ENCODE measurements around the gene SCAMP5. TPM values are rescaled to one million over a fixed set of nuclear protein-coding genes. Genes with fewer than 3 reads are reported as not detected.

Gene SCAMP5
- total RNA-seq, 1 experiment from 2014 or later = 15.0 TPM

DNA sequence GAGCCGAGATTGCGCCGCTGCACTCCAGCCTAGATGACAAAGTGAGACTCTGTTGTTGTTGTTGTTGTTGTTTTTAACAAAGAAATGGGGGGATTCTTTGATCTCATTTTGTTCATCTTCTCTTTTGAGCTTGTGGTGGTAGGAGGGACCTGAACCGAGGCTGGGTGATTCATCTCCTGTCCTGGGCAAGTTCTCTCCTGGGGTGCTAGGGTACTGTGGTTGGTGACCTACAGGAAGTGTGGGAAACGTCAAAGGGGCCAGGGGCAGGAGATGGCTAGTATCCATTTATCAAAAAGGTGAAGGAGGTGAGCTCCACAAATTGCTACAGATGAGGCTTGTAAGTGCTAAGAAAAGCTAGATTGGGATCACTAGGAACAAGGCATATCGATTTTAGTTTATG is 42.3 kb downstream of the SCAMP5 start:
- in situ Hi-C loops (cut with HindIII; ENCODE audit: low sequenced_read_pairs) = no loop called here
- no peak for DNase-seq (ENCODE audit: low spot score)

DNA sequence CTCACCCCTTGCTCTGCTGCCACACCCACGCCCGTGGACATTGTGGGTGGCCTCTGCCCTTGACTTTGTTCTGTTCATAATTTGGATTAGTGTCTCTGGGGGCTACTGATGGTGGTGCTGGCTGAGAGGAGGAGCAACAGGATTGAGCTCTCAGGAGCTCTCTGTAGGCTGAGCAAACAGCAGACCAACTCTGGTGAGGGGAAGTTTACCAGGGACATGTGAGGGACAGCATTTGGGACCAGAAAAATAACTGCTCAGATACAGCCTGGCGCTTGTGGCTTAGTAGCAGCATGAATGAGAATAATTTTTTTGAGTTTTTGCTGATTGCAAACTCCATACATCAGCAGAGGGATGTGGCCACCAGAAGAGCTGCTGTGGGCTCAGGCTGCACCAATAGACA is 42.9 kb downstream of the SCAMP5 start:
- DNase-seq (ENCODE audit: low spot score) = no peak
- in situ Hi-C loops (cut with HindIII; ENCODE audit: low sequenced_read_pairs) = no loop called here

DNA sequence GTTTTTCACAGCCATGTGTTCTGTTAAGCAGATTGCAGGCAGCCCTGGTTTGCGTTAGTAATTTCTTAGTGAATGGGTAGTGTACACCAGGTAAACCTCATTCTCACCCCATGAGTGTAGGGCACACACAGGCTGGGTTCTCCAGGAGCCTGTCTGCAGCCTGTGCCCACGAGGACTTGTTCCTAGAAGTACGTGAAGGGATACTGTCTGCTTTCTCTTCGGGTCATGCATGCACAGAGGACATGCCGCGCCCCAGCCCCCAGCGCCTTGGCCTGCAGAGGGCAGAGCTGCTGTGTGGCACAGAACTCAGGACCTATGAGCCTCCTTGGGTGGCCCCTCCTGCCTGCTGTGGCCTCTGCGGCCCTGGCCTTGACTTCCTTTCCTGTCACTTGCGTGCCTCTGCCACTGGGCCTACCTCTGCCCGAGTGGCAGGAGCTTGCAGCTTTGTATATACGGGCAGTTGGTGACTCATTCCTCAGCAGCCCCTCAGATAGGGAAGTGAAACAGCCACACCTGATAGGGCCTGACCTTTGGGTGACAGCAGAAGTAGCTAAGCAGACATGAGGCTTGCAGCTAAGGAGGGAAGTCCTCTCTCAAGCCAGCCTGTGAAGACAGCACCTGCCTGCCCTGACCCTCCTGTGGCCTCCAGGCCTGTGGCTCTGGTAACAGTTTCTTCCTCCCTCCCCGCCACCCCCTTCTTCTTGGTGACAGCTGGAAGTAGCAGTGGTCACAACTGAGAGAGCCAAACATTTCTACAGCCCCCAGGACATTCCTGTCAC is 47.6 kb downstream of the SCAMP5 start:
- in situ Hi-C loops (cut with HindIII; ENCODE audit: low sequenced_read_pairs) = no loop called here
- peak; percentile 13 for DNase-seq (ENCODE audit: low spot score)

DNA sequence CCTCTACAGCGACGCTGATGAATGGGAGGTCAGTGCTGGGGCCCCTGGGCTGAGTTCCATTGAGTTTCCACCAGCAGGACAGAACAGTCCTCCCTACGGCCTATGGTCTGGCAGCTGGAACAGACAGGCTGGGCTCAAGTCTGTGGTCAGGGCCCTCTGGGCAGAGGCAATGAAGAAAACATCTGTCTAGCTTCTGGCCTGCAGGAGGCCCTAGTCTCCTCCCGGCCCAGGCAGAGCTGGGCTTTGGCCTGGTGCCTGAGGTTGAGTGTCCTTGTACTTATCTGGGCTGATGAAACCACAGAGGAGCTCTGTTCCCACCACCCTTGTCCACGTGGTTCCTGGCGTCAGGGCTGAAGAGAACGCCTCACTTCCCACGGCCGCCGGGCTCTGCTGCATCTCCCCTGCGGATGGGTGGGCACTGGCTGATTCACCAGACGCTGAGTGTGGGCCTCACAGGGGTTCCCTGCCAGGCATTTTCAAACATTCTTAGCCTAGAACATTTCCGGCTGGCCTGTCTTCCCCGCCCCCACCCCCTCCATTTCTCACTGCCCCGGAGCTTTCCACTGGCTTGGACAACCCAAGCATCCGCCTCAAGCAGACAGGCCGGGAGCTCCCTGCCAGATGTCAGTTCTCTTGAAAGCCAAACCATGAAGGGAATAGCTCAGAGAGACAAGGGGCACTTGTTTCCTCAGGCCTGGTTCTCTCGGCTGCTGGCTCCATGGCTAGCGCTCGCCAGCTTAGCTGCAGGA is 48.3 kb downstream of the SCAMP5 start:
- in situ Hi-C loops (cut with HindIII; ENCODE audit: low sequenced_read_pairs) = no loop called here
- DNase-seq (ENCODE audit: low spot score) = peak; percentile 29

DNA sequence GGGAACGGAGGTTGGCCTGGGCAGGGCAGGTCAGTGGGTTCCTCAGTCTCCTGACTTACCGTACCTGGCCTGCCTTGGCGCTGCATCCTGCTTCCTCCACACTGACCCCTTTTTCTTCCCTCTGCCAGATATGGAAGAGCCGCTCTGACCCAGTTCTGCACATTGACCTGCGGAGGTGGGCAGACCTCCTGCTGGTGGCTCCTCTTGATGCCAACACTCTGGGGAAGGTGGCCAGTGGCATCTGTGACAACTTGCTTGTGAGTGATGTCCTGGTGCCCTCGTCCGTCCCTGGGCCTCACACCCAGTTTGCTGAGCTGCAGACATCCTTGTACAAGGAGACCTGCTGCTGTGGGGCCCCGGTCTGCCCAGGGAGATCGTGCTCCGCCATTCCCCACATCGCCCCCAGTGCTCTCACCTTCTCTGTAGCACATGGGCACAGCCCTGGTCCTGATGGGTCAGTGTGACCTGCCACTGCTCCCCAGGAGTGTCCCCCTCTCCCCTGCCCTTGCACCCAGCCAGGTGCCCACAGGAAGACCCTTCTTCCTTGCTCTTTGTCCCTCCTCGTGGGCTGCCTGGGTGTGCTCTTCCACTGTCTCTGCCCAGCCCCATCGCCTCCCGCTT is 49.0 kb downstream of the SCAMP5 start:
- in situ Hi-C loops (cut with HindIII; ENCODE audit: low sequenced_read_pairs) = no loop called here
- no peak for DNase-seq (ENCODE audit: low spot score)

DNA sequence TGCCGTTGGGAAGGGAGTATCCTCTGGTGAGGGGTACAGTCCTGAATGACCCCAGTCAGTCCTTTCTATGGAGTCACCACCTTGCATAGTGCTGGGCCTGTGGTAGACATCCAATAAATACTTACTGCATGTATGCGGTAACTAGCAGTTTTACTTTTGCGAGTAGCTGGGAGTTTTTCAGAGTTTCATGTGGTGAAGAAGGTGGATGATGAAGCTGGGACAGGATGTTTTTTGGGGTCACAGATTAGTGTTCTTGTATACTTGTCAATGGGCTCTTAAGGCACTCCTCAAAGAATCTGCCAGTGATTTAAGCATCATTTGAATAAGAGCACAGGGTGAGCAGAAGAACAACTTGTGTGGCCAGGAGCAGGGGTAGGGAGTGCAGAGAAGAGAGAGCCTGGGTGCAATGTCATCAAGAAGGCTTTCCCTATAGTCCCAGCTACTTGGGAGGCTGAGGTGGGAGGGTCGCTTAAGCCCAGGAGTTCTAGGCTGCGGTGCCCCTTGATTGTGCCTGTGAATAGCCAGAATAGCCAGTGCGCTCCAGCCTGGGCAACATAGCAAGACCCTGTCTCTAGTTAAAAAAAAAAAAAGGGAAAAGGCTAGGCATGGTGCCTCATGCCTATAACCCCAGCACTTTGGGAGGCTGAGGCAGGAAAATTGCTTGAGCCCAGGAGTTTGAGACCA is 50.1 kb downstream of the SCAMP5 start:
- in situ Hi-C loops (cut with HindIII; ENCODE audit: low sequenced_read_pairs) = no loop called here
- no peak for DNase-seq (ENCODE audit: low spot score)

DNA sequence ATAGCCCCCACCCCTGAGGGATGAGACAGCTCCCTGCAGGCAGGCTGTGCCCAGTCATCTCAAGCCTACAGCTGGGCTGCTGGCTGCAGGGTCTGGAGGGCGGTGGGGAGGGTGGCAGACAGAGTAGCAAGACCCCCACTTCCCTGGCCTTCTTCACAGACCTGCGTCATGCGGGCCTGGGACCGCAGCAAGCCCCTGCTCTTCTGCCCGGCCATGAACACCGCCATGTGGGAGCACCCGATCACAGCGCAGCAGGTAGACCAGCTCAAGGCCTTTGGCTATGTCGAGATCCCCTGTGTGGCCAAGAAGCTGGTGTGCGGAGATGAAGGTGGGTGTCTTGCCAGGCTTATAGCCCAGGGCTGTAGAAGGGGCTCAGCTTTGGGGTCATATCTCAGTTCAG is 53.0 kb downstream of the SCAMP5 start:
- in situ Hi-C loops (cut with HindIII; ENCODE audit: low sequenced_read_pairs) = no loop called here
- no peak for DNase-seq (ENCODE audit: low spot score)

DNA sequence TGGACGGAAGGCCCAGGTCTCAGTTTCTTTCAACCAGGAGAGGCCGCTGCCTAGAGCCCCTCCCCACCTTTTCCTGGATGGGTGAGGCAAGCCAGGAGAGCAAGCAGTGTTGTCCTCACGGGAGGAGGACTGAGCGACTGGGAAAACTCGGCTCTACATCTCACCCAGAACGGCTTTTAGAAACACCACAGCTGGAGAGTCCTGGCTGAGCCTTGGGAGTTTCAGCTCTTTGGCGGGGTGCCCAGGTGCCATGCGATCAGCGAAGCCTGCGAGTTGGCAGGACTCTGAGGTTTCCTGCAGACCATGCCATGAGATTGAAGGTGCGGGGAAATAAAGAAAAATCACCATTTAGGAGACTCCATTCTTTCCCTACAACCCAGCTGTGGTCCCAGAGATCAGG is 54.0 kb downstream of the SCAMP5 start:
- in situ Hi-C loops (cut with HindIII; ENCODE audit: low sequenced_read_pairs) = no loop called here
- peak; percentile 28 for DNase-seq (ENCODE audit: low spot score)

DNA sequence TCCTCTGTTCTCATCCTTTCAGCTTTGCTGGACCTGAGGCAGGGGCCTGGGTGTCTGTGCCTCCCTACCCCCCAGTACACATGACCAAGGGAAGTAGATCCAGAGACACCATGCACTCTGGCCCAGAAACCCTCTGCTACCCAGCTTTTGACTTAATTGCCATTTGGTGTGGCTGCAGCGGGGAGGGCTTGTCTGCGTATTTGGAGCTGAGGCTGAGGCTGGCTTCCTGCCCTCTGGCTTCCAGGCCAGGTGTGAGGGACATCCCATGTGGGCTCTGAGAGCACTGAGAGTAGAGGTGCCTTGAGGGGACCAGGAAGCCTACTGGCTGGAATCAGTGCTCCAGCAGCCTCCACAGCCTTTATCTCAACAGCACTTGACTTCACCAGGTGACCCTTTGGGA is 54.9 kb downstream of the SCAMP5 start:
- no peak for DNase-seq (ENCODE audit: low spot score)
- in situ Hi-C loops (cut with HindIII; ENCODE audit: low sequenced_read_pairs) = no loop called here

DNA sequence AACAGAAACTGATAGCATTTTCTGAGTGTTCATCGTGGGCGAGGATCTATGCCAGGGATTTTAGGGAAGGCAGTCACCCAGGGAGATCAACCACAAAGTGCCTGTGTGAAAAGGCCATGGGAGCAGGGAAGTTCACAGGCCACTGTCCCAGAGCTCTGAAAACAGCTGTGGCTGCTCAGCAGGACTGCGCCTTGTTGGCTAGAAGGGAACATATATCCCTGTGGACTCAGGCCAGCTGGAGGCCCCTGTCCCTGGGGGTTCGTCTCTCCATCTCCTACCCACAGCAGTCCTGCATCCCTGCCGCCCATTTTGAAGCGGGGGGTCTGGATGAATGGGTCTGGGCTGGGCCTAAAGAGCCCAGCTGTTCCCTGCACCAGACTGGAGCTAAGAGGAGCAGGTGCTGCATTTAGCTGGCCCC is 55.8 kb downstream of the SCAMP5 start:
- DNase-seq (ENCODE audit: low spot score) = no peak

DNA sequence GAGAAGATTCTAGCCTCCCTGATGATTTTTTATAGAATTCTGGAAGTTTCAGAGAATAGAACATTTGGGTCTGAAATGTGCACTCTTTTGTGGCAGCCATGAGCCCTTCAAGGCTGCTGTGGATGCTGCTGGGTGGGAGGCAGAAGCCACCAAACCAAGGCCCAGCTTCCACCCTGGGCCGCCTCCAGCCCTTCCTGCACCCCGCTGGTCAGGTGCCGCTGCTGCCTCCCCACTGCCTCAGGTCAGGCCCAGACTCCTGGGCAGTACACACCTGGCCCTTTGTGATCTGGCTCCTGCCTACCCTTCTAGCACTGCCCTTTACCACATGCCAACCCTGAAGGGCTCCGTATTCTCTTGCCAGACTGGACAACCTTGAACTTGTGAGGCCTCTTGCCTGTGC is 56.3 kb downstream of the SCAMP5 start:
- no peak for DNase-seq (ENCODE audit: low spot score)

More for the DNA sequence above, 55.8 kb downstream of the SCAMP5 start:
- in situ Hi-C loops (cut with HindIII; ENCODE audit: low sequenced_read_pairs) = no loop called here

DNA sequence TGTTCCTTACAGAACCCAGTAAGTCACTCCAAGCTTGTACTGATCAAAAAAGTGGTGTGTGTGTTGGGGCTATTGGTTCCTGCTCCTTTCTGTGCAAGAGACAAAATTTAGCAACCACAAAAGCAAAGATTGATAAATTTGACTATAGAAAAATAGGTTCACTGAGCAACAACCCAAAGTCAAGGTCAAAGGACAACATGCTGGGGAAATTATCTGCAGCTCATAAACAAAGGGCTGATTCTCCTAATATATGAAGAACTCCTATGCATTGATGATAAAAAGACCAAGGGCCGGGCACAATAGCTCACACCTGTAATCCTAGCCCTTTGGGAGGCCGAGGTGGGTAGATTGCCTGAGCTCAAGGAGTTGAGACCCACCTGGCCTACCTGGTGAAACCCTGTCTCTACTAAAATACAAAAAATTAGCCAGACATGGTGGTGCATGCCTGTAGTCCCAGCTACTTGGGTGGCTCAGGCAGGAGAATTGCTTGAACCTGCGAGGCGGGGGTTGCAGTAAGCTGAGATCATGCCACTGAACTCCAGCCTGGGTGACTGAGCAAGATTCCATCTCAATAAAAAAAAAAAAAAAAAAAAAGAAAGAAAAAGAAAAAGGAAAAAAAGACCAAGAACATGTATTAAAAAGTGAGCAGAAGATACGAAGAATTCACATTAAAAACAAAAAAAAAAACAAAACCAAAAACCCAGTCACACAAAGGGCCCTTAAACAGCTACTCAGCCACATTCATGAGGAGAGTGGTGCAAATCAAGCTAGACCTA is 57.8 kb downstream of the SCAMP5 start:
- in situ Hi-C loops (cut with HindIII; ENCODE audit: low sequenced_read_pairs) = no loop called here
- DNase-seq (ENCODE audit: low spot score) = no peak

More for the DNA sequence above, 56.3 kb downstream of the SCAMP5 start:
- in situ Hi-C loops (cut with HindIII; ENCODE audit: low sequenced_read_pairs) = no loop called here

DNA sequence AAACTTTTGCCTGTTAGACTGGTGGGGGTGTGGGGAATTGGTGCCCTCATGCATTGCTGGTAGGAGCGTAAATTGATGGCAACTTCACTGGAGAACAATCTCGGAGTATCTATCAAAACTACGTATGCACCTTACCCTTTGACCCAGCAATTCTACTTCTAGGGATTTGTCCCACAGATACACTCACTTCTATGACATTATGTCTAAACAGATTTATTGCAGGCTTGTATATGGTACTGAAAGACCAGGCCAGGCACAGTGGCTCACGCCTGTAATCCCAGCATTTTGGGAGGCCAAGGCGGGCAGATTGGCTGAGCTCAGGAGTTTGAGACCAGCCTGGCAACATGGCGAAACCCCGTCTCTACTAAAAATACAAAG is 58.4 kb downstream of the SCAMP5 start:
- in situ Hi-C loops (cut with HindIII; ENCODE audit: low sequenced_read_pairs) = no loop called here
- no peak for DNase-seq (ENCODE audit: low spot score)

DNA sequence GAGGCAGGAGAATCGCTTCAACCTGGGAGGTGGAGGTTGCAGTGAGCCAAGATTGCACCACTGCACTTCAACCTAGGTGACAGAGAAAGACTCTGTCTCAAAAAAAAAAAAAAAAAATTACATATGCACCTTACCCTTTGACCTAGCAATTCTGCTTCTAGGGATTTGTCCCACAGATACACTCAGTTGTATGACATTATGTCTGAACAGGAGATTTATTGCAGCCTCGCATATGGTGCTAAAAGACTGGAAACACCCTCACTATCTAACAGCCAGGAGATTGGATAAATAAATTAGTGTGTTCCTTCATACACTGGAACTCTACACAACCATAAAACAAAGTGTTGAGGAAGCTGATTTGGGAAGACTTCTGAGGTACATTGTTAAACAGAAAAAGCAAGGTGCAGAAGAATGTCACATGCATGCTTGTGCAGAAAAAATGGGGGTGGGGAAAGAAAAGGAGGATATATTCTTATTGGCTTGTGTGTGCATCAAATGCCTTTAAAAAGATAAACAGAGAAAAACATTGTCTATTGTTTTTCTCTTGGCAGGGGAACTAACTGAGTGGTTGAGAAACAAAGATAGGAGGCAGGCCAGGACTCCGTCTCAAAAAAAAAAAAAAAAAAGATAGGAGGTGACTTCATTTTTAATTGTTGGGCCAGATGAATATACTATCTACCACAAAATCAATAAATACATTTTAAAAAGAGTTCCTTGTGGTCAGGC is 59.0 kb downstream of the SCAMP5 start:
- in situ Hi-C loops (cut with HindIII; ENCODE audit: low sequenced_read_pairs) = no loop called here
- no peak for DNase-seq (ENCODE audit: low spot score)

DNA sequence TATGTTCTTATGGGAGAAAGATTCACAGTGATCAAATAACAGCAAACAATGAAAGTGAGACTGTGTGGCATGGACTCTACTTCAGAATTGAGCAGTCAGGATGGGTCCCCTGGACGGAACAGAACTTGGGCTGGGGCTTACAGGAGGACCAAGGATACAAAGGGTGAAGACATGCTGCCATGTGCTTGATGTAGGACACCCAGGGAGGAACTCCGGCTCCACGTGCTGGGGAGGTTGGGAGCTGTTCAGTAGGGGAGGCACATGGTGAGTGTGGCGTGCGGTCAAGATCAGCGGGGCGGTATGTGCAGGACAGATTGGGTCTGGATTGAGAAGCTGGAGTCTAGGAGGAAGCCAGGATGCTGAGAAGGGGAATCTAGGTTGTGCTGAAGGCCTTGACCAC is 60.7 kb downstream of the SCAMP5 start:
- in situ Hi-C loops (cut with HindIII; ENCODE audit: low sequenced_read_pairs) = no loop called here
- DNase-seq (ENCODE audit: low spot score) = no peak

DNA sequence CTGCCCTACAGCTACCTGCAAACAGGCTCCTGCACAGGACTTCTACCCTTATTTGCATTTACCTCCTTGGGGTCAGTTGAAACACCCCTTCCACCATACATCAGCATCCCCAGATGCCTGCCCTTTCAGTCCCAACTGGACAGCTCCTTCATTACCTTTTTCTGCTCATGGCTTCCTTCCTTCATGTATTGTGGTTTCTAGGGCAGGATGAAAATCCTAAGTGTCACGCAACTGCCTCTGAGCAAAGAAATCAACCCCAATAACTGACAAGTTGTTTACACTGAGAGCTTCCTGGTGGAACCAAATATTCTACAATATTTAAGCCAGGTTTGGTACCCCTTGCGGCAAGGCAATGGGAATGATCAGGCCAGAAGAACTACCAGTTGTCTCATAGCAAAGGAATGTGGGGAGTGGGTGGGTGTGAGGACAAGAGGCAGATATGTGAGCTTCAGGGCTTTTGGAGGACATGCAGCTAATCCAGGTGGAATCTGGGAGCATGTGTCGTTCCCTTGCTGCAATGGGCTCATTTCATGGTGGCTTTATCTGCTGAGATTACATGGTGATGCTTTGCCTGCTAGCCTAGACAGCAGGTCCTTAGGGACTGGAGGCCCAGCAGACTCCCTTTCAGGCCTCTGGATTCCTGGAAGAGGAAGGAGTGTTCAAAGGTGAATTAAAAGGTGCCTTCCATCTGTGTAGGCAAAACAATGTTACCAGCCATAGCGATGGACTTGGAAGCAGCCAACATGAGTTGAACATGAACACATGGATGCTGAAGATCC is 63.0 kb downstream of the SCAMP5 start:
- in situ Hi-C loops (cut with HindIII; ENCODE audit: low sequenced_read_pairs) = no loop called here

DNA sequence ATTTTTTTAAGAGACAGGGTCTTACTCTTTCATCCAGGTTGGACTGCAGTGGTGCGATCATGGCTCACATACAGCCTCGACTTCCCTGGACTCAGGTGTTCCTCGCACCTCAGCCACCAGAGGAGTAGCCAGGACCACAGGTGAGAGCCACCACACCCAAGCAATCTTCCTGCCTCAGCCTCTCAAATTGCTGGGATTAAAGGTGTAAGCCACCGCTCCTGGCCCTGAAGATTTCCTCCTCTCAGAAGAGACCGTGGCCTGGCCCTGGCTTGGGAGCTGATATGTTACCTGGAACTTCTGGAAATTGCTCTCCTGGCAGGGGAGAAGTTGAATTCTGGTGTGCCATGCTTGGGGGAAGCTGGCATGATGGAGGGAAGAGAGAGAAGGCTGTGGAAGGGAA is 64.2 kb downstream of the SCAMP5 start:
- DNase-seq (ENCODE audit: low spot score) = no peak
- in situ Hi-C loops (cut with HindIII; ENCODE audit: low sequenced_read_pairs) = no loop called here

More for the DNA sequence above, 63.0 kb downstream of the SCAMP5 start:
- DNase-seq (ENCODE audit: low spot score) = no peak

DNA sequence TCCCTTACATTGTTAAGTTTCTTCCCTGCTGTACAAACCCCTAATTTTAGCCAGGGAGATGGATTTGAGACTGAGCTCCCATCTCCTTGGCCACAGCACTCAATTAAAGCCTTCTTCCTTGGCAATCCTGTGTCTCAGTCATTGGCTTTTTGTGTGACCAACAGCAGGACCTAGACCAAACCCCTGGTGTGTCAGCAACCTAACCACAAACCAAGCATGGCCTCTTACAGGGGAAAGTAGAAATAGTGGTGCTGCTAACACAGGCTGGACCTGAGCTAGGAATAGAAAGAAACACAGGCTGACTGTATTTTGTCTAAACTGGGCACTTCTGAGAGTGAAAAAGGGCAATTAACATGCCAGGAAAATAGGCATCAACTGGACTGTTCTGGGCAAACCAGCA is 65.9 kb downstream of the SCAMP5 start:
- in situ Hi-C loops (cut with HindIII; ENCODE audit: low sequenced_read_pairs) = no loop called here
- DNase-seq (ENCODE audit: low spot score) = no peak
